Left ventricle myocardium superior (tissue), 1 donor: Measurements from ENCODE around the gene ITIH3. TPM values are rescaled to one million over a fixed set of nuclear protein-coding genes. Genes with fewer than 3 reads are reported as not detected.

Experiments used
- ATAC-seq: fragments of 200-7000 bp; cut with Tn5 transposase; one replicate; pipeline ENCODE4 v1.9.1; 2020; ENCODE audit warnings: mild to moderate bottlenecking, moderate library complexity
- DNase-seq: peaks from one replicate; pipeline ENCODE4 v3.0.0-alpha.2; 2020
- intact Hi-C: fragments of 100-400 bp; cut with micrococcal nuclease; formaldehyde crosslinking; loops from one replicate; pipeline ENCODE4 v1.11.0; 2022
- total RNA-seq: library from RNA; stranded (reverse); fragmentation: NEBNext Ultra II Directional; extraction: Animal tissue kit (Norgen Biotek cat#: 25700); gene quantifications from one replicate; pipeline ENCODE4 v1.2.1, GENCODE V29; 2021
- donor health status: DM: no; HTN: yes; CAD: no; lungs with severe emphysema.

The ITIH3 gene
- total RNA-seq, 1 donor from 2014 or later: not detected

- intact Hi-C loops: no loop called here
- ATAC-seq: no peak
- peak; percentile 10 for DNase-seq
Measured at GRCh38 chr3:52838561-52839267, 44.1 kb downstream of the ITIH3 start.

DNA sequence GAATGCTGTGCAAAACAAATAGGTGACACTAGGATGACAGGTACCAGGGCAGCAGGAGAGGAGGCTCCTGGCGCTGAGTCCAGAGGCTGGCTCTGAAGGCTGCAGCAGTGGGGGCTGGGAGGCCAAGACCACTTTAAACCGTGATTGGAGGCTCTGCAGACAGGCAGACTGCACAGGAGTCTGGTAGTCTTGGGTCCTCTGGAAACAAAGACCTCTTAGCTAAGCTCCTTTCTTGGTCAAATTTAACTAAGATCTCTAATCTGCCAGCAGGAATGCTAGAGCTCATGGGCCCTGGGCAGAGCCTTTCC is 44.6 kb downstream of the ITIH3 start:
- ATAC-seq: no peak
- peak; percentile 11 for DNase-seq
- intact Hi-C loops: no loop called here

DNA sequence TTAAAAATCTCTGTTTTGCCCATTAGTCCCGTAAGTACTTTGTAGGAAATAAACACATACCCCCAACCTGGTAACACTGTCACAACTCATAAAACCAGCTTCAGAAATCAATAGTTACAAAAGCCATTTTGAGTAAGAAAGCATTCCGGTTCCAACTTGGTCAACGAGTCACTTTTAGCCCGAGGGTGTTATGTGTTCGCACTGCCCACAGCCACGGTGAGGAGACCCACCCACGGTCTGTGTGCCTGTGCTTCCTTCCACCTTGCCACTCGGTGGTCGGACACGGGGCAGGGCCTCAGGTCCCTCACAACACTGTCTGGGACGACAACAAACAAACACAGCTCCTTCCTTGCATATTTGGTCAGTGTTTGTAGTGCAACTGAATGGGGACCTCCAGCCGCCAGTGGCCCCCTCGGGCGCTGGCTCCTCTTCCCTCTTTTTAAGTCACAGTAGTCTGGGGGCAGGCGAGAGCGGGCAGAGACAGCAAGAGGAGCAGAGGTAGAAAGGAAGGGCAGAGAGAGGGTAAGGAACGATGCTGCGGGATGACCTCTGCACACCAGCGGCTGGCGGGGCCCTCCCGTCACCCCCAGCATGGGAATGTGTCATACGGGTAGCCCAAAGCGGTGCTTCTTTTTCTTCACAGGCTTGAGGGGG is 45.4 kb downstream of the ITIH3 start:
- no peak for ATAC-seq
- intact Hi-C loops: no loop called here

GRCh38 chr3:52841211-52841980 is 46.8 kb downstream of the ITIH3 start:
- ATAC-seq (peak; percentile 31), DNase-seq (no peak)
- intact Hi-C loops: no loop called here

More for the DNA sequence above, 45.4 kb downstream of the ITIH3 start:
- peak; percentile 20 for DNase-seq

GRCh38 chr3:52841981-52842340 is 47.4 kb downstream of the ITIH3 start:
- DNase-seq (no peak), ATAC-seq (no peak)
- intact Hi-C loops: no loop called here

- ATAC-seq (peak; percentile 66), DNase-seq (peak; percentile 53)
- intact Hi-C loops: no loop called here
Measured at GRCh38 chr3:52842424-52842823, 47.8 kb downstream of the ITIH3 start.

DNA sequence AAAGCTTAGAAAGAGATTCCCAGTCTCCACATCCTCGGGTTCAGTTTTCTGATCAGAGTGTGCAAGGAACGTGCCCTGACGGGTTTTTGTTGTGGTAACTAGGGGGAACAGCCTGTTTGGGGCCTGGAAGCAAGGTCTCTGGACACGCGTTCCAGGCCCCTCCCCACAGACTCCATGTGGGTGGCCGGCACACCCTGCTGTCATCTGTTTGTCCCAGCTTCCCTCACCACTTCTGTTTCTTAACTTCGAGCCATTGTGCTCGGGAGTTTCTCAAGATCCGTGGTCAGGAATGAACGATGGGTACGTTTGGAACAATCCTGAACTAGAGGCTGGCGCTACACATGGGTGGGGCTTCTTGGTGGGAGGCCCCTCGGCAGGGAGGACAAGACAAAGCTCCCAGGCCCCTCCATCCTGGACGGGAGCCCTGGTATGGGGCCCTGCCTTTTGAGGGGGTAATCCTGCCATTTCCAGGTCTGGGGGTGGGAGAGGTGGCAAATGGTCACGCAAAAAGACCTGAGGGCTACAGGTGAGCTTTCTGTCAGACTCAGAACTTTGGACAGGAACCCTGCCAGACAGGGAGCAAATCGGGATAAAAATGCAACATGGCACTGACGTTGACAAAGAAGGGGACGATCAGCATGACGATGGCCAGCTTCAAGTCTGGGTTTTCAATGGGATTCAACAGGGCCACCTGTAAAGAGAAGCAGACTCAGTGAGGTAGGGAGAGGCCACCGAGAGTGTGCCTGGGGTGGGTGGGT is 48.7 kb downstream of the ITIH3 start:
- DNase-seq (no peak), ATAC-seq (no peak)
- intact Hi-C loops: no loop called here

GRCh38 chr3:52843881-52844280 is 49.3 kb downstream of the ITIH3 start:
- no peak for ATAC-seq
- intact Hi-C loops: no loop called here
- no peak for DNase-seq

DNA sequence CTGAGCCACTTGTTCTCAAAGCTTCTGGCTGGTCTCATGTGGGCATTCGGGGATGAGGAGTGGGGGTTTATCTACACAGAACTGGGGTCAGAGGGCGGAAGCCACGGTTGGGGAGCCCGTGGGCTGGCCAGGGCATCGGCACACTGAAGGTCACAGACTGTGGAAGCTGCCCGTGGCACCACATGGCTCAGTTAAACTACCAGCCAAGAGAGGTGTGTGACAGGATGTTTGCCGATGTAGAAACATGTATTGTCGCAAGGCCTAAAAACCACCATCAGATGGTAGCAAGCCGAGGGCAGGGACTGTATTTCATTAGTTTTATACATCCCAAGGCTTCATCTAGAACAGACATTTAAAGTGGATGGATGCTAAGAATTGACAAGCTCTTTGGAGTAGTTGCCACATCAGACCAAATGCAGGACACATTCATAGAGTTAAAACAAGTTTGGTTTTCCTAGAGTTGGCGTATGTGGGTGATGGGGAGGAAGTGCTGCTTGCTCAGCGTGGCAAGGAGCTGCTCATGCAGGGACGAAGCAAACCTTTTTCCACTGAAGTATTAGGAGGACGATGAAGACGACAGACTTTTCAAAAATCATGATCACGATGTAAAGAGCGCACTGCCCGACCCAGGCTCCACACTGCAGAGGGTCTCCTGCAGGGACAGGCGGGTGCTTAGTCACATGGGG is 49.8 kb downstream of the ITIH3 start:
- ATAC-seq: no peak
- no peak for DNase-seq
- intact Hi-C loops: no loop called here

DNA sequence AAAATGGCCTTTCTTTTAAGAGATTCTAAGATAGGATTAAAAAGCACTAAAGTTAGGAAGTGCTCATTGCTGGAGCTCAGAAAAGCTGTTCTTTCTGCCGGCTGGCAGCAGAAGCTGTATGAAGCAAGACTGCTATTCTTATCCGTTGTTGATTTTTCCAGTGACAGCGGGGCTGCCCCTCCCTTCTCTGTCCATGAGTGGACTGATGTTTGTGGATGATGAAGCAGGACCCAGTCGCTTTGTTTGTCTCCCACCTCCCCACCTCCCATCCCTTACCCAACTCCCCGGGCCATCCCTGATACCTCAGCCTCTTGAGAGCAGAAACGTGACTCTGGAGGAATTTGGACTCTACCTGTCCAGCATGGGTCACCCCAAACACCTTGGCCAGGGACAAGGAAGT is 50.6 kb downstream of the ITIH3 start:
- DNase-seq (peak; percentile 67), ATAC-seq (peak; percentile 74)
- intact Hi-C loops: no loop called here

DNA sequence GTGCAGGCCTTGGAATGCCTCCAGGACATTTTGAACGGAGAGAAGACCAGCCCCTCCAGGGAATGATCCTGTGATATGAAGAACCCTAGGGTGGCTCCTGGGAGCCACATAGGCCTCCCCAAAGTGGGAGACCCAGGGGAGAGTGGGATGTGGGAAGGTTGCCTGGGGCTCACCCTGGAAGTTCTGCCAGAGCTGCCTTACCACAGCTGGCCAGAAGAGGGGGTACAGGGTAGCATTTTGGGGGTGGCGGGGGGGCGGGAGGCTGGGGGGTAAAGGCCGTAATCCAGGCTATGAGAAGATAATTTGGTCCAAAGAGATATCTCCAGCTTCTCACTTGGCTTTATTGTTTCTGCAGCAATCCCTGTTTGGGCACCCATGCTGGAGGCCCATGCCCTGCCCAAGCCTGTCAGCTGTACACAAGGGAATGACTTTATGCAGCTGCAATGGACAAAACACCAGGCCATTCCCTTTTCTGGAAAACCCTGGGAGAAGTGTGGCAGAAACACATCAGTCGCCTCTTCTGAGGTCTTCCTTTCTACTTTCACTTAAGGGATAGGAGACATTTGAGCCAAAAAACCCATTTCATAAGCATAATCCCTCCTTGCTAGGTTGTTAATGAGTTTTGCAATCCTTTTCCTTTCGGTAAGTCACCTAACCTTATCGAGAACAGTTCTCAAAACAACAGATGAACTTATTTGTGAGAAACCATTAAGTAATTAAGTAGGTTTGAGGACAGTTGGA is 51.3 kb downstream of the ITIH3 start:
- ATAC-seq (peak; percentile 44), DNase-seq (no peak)
- intact Hi-C loops: no loop called here

DNA sequence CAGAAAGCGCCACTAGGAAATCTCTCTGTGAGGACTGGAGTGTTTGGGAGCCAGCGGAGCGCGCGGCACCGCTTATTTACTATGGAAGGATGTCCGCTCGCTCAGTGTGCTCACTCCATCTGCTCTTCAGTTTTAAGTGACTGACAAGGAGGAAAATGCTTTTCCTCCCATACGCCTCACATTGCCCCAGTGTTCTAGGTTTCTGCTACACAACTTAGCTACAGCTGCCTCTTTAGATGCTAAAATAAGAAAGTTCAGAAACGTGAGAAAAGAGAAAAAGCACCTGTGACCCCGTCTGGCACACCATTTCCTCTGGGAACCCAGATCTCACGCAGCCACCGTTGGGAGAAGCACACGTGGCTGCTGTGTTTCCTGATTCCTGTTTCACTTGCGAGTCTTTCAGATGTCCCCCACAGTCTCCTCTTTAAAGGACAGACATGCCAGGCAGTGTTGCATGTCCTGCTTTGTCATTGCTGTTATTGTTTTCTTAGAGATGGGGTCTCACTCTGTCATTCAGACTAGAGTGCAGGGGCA is 51.9 kb downstream of the ITIH3 start:
- intact Hi-C loops: no loop called here
- ATAC-seq (peak; percentile 4), DNase-seq (no peak)

- intact Hi-C loops: no loop called here
- DNase-seq (no peak), ATAC-seq (no peak)
Measured at GRCh38 chr3:52847241-52847640, 52.6 kb downstream of the ITIH3 start.

DNA sequence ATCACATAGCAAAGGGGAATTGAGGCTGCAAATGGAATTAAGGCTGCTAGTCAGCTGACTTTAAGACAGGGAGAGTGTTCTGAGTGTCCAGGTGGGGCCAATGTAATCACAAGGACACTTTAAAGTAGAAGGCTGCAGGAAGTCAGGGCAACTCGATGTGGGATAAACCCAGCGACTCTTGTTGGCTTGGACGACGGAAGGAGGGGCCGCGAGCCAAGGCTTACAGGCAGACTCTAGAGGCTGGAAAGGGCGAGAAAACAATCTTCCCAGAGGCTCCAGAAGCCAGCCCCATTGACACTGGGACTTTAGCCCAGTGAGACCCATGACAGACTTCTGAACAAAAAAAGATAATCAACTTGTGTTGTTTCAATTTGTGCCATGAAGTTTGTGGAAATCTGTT is 53.1 kb downstream of the ITIH3 start:
- DNase-seq: no peak
- intact Hi-C loops: no loop called here
- no peak for ATAC-seq

- intact Hi-C loops: no loop called here
- ATAC-seq (no peak), DNase-seq (no peak)
Measured at GRCh38 chr3:52848617-52849016, 54.0 kb downstream of the ITIH3 start.

DNA sequence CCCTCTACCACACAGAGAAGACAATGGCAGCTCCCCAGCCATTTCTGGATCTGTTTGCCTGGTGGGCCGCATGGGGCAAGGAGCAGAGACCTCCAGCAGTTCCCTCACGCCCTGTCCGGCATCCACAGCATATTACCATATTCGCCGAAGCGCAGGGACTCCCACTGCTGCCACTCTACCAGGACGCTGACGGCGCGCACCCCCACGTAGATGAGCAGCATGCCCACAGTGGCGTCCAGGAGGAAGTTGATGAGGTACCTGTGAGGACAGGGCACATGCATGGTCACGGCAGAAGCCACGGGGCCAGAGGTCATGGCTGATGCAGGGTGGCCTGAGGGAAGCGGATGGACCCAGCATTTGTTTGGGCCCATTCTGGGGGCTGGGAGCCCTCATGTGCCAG is 55.1 kb downstream of the ITIH3 start:
- ATAC-seq (no peak), DNase-seq (no peak)
- intact Hi-C loops: no loop called here

GRCh38 chr3:52851348-52851747 is 56.8 kb downstream of the ITIH3 start:
- DNase-seq (no peak), ATAC-seq (peak; percentile 54)
- intact Hi-C loops: no loop called here

GRCh38 chr3:52852419-52852818 is 57.8 kb downstream of the ITIH3 start:
- intact Hi-C loops: no loop called here
- no peak for DNase-seq

More at GRCh38 chr3:52852419-52852818, 57.8 kb downstream of the ITIH3 start:
- no peak for ATAC-seq
